ENCODE measurements around the gene MAGEA1.
"Not testable (repeated sequence)": the region's sequence is repeated elsewhere in the genome, so short reads cannot be mapped to it uniquely, and the experiment has no call there.

MAGEA1 gene

DNA sequence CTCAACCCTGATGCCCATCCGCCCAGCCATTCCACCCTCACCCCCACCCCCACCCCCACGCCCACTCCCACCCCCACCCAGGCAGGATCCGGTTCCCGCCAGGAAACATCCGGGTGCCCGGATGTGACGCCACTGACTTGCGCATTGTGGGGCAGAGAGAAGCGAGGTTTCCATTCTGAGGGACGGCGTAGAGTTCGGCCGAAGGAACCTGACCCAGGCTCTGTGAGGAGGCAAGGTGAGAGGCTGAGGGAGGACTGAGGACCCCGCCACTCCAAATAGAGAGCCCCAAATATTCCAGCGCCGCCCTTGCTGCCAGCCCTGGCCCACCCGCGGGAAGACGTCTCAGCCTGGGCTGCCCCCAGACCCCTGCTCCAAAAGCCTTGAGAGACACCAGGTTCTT lies at the start of gene MAGEA1:
Gene MAGEA1 (plus strand): TSS at position 154 of the 400 bp plus-strand sequence. CDS start 3,106 bp downstream, outside the sequence.
- H3K4me3 Mint-ChIP-seq, result no peak within 1 kb of the TSS
- DNase-seq (no peak), ATAC-seq (replicated peaks) (no peak)
- H3K36me3 Mint-ChIP-seq, result no peaks in the 10 kb centered on the region
- peaks cover 9 to 10% of the 10 kb centered on the region in 2 donors for H3K27me3 Mint-ChIP-seq
- no peaks in the 10 kb centered on the region for H3K9me3 Mint-ChIP-seq
- H3K27ac Mint-ChIP-seq, result no peak within 1 kb of the TSS
- peaks cover 0 to 2% of the 10 kb centered on the region in 2 donors for H3K4me1 Mint-ChIP-seq

- not testable (repeated sequence) for H3K4me1 Mint-ChIP-seq; H3K9me3 Mint-ChIP-seq; H3K27ac Mint-ChIP-seq; H3K36me3 Mint-ChIP-seq; H3K4me3 Mint-ChIP-seq; DNase-seq; H3K27me3 Mint-ChIP-seq; ATAC-seq (replicated peaks)
These were observed 46.2 kb upstream of the MAGEA1 start for GRCh38 chrX:153132924-153133323.

DNA sequence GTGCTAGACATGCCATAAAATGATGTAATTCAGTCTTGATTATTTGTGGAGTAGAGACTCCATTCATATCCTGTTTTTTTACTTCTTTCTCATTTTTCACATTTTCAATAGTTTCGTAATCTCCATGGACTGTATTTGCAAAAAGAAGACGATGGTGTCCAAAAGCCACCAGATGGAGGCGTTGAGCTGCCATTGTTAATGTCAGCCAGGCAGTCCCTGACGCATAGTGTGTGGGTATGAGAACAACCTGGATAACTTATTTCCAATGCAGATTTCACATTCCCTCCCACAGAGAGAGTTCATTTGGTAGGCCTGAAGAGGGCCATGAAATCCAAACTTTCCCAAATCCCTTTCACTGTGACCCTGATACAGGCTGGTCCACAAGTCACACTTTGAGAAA lies 40.0 kb upstream of the MAGEA1 start:
- H3K4me1 Mint-ChIP-seq, H3K9me3 Mint-ChIP-seq, H3K36me3 Mint-ChIP-seq, H3K4me3 Mint-ChIP-seq, H3K27me3 Mint-ChIP-seq, DNase-seq, H3K27ac Mint-ChIP-seq: not testable (repeated sequence)
- peak; percentile 42 to 49 for ATAC-seq (replicated peaks)

- ATAC-seq (replicated peaks), result peak; percentile 42 to 48
- not testable (repeated sequence) for H3K4me1 Mint-ChIP-seq, H3K9me3 Mint-ChIP-seq, H3K36me3 Mint-ChIP-seq, H3K4me3 Mint-ChIP-seq, H3K27me3 Mint-ChIP-seq, DNase-seq, H3K27ac Mint-ChIP-seq
These were observed 32.8 kb upstream of the MAGEA1 start for GRCh38 chrX:153146288-153146687.

GRCh38 chrX:153153516-153153915 lies 25.6 kb upstream of the MAGEA1 start:
- no peaks in the 10 kb centered on the region for H3K36me3 Mint-ChIP-seq
- peaks cover 0 to 12% of the 10 kb centered on the region in 2 donors for H3K27me3 Mint-ChIP-seq
- DNase-seq, result no peak

DNA sequence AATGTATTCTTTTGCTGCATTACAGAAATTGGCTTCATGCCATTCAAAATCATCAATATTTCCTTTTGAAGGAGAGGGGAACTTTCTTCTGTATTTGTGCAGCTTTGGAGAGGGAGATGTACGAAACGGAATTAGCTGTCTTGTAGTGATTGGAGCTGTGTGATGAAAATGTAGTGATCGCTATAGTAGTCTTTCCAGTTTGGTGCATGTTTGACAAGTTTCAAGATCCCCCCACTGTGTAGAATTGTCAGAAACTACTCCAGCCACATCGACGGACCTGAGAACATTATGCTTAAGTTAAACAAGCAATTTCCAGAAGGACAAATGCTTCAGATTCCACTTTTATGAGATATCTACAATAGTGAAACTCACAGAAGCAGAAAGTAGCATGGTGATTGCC lies 21.6 kb upstream of the MAGEA1 start:
- ATAC-seq (replicated peaks), result no peak
- H3K4me3 Mint-ChIP-seq, result no peak overlapping the region
- H3K36me3 Mint-ChIP-seq, result no peaks in the 10 kb centered on the region
- peaks cover 0 to 18% of the 10 kb centered on the region in 2 donors for H3K27me3 Mint-ChIP-seq
- no peak for DNase-seq
- H3K27ac Mint-ChIP-seq, result no peak overlapping the region
- no peaks in the 10 kb centered on the region for H3K4me1 Mint-ChIP-seq
- no peaks in the 10 kb centered on the region for H3K9me3 Mint-ChIP-seq

More at GRCh38 chrX:153153516-153153915, 25.6 kb upstream of the MAGEA1 start:
- H3K4me3 Mint-ChIP-seq, result no peak overlapping the region
- no peaks in the 10 kb centered on the region for H3K9me3 Mint-ChIP-seq
- H3K27ac Mint-ChIP-seq, result no peak overlapping the region
- ATAC-seq (replicated peaks), result no peak
- no peaks in the 10 kb centered on the region for H3K4me1 Mint-ChIP-seq

DNA sequence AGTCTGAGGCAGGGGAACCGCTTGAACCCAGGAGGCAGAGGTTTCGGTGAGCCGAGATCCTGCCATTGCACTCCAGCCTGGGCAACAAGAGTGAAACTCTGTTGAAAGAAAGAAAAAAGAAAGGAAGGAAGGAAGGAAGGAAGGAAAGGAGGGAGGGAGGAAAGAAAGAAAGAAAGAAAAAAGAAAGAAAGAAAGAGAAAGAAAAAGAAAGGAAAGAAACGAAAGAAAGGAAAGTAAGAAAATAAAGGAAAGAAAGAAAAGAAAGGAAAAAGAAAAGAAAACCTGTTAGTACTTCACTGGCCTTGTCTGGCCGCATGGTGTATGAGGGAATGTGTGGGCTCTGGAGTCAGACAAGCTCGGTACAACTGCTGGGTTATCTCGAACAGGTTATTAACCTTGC lies 20.8 kb upstream of the MAGEA1 start:
- H3K27me3 Mint-ChIP-seq, result peaks cover 0 to 18% of the 10 kb centered on the region in 2 donors
- DNase-seq, result no peak
- no peak for ATAC-seq (replicated peaks)
- H3K36me3 Mint-ChIP-seq, result no peaks in the 10 kb centered on the region
- H3K4me1 Mint-ChIP-seq, result no peaks in the 10 kb centered on the region
- no peaks in the 10 kb centered on the region for H3K9me3 Mint-ChIP-seq
- no peak overlapping the region for H3K27ac Mint-ChIP-seq
- no peak overlapping the region for H3K4me3 Mint-ChIP-seq

- no peaks in the 10 kb centered on the region for H3K36me3 Mint-ChIP-seq
- peaks cover 3 to 6% of the 10 kb centered on the region in 2 donors for H3K9me3 Mint-ChIP-seq
- no peaks in the 10 kb centered on the region for H3K4me1 Mint-ChIP-seq
- peaks cover 16 to 26% of the 10 kb centered on the region in 2 donors for H3K27me3 Mint-ChIP-seq
- no peak for DNase-seq
- H3K27ac Mint-ChIP-seq, result no peak overlapping the region
- no peak for ATAC-seq (replicated peaks)
- no peak overlapping the region for H3K4me3 Mint-ChIP-seq
These were observed 17.1 kb upstream of the MAGEA1 start for GRCh38 chrX:153161952-153162351.

DNA sequence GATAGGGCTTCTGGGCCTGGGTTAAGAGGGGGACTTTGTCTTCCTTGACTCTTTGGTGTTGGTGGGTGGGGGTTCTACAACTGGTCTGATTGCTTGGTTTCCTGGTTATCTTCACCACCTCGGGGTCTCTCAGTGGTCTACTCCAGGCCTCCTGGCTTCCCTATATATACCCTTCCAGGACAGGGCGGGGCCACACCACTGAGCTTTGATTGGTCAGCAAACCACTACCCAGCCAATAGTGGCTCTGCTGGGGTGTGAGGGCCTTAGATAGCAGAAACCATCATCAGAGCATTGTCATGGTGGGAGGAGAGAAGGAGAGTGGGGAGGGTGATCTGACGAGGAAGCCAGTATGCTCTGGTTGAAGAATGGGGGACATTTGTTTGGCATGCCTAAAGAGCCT lies 14.4 kb upstream of the MAGEA1 start:
- no peak overlapping the region for H3K4me3 Mint-ChIP-seq
- no peaks in the 10 kb centered on the region for H3K36me3 Mint-ChIP-seq
- DNase-seq, result no peak
- ATAC-seq (replicated peaks), result no peak
- peaks cover 16 to 20% of the 10 kb centered on the region in 2 donors for H3K27me3 Mint-ChIP-seq
- H3K9me3 Mint-ChIP-seq, result peaks cover 3 to 6% of the 10 kb centered on the region in 2 donors
- no peak overlapping the region for H3K27ac Mint-ChIP-seq
- no peaks in the 10 kb centered on the region for H3K4me1 Mint-ChIP-seq

GRCh38 chrX:153168423-153168822 lies 10.7 kb upstream of the MAGEA1 start:
- H3K27ac Mint-ChIP-seq; H3K4me1 Mint-ChIP-seq; H3K36me3 Mint-ChIP-seq; H3K9me3 Mint-ChIP-seq; ATAC-seq (replicated peaks); DNase-seq; H3K4me3 Mint-ChIP-seq: not testable (repeated sequence)
- H3K27me3 Mint-ChIP-seq, result peaks cover 21 to 34% of the 10 kb centered on the region in 2 donors

GRCh38 chrX:153181822-153182221 lies 2.7 kb downstream of the MAGEA1 start:
- Mint-ChIP-seq H3K27me3 (peaks cover 9 to 13% of the 10 kb centered on the region in 2 donors), H3K27ac (no peak overlapping the region), H3K9me3 (no peaks in the 10 kb centered on the region), H3K4me1 (peaks cover 0 to 2% of the 10 kb centered on the region in 2 donors), H3K4me3 (no peak overlapping the region), H3K36me3 (no peaks in the 10 kb centered on the region)
- no peak for ATAC-seq (replicated peaks)
- DNase-seq, result no peak

- no peak overlapping the region for H3K27ac Mint-ChIP-seq
- H3K4me3 Mint-ChIP-seq, result no peak overlapping the region
- no peaks in the 10 kb centered on the region for H3K9me3 Mint-ChIP-seq
- ATAC-seq (replicated peaks) (no peak), DNase-seq (no peak)
- peaks cover 9 to 23% of the 10 kb centered on the region in 2 donors for H3K27me3 Mint-ChIP-seq
- no peaks in the 10 kb centered on the region for H3K36me3 Mint-ChIP-seq
- peaks cover 0 to 2% of the 10 kb centered on the region in 2 donors for H3K4me1 Mint-ChIP-seq
These were observed 5.7 kb downstream of the MAGEA1 start for GRCh38 chrX:153184787-153185186.

DNA sequence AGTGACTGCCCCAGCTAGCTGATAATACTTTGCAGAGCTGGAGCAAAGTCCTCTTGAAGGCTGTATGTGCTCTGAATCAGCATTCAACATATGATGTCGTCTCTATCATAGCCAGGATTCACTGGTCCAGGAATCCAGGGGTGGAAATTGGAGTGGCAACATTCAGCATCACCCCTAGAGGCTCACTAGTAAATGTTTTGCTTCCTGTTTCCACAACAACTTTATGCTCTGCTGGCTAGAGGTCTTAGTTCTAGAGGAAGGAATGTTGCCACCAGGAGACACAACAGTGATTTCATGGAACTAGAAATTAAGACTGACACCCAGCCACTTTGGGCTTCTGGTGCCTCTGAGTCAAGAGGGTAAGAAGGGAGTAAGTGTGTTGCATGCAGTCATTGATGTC lies 11.3 kb downstream of the MAGEA1 start:
- Mint-ChIP-seq H3K27me3 (peaks cover 17 to 24% of the 10 kb centered on the region in 2 donors), H3K27ac (no peak overlapping the region), H3K36me3 (no peaks in the 10 kb centered on the region), H3K9me3 (peaks cover 0 to 8% of the 10 kb centered on the region in 2 donors), H3K4me1 (no peaks in the 10 kb centered on the region), H3K4me3 (no peak overlapping the region)
- no peak for DNase-seq
- no peak for ATAC-seq (replicated peaks)

DNA sequence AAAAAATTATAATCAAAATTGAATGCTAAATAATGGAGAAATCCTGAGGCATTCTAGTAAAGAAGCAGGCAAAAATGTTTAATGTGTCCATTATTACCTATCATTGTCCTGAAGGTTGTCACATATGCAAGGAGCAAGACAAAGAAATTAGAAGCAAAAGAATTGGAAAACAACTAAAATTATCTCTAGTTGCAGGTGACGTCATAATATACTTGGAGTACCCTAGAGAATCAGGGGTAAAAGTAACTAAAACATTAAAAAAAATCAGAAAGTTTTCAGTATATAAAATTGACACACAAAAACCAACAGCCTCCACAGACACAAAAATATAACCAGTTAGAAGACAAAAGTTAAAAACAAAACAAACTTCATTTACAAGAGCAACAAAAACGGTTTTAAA lies 21.4 kb downstream of the MAGEA1 start:
- H3K9me3 Mint-ChIP-seq, result peaks cover 2 to 12% of the 10 kb centered on the region in 2 donors
- ATAC-seq (replicated peaks), result no peak
- DNase-seq, result no peak
- peaks cover 0 to 2% of the 10 kb centered on the region in 2 donors for H3K36me3 Mint-ChIP-seq
- H3K4me1 Mint-ChIP-seq, result no peaks in the 10 kb centered on the region
- peaks cover 8 to 11% of the 10 kb centered on the region in 2 donors for H3K27me3 Mint-ChIP-seq
- H3K27ac Mint-ChIP-seq, result no peak overlapping the region
- H3K4me3 Mint-ChIP-seq, result no peak overlapping the region

- H3K4me3 Mint-ChIP-seq, result no peak overlapping the region
- H3K27me3 Mint-ChIP-seq, result peaks cover 15 to 16% of the 10 kb centered on the region in 2 donors
- H3K4me1 Mint-ChIP-seq, result no peaks in the 10 kb centered on the region
- peaks cover 5 to 6% of the 10 kb centered on the region in 2 donors for H3K9me3 Mint-ChIP-seq
- H3K36me3 Mint-ChIP-seq, result peaks cover 2 to 5% of the 10 kb centered on the region in 2 donors
- no peak for DNase-seq
- no peak overlapping the region for H3K27ac Mint-ChIP-seq
- no peak for ATAC-seq (replicated peaks)
These were observed 27.5 kb downstream of the MAGEA1 start for GRCh38 chrX:153206425-153207046.
